HepG2 (cell line): ENCODE results near the gene PCA3. TPM values are rescaled to one million over a fixed set of nuclear protein-coding genes. Genes with fewer than 3 reads are reported as not detected.

ENCODE experiments used
- ATAC-seq: fragments of 200-7000 bp; cut with Tn5 transposase; 3 replicates; pipeline ENCODE4 v1.9.1; 2020; ENCODE audit warnings: mild to moderate bottlenecking, moderate library complexity
- BruUV-seq: library from RNA; stranded (reverse); fragments of 400-500 nt; replicated peaks from 2 replicates; lab custom pipeline; 2021; lab: Mats Ljungman, UMichigan
- CTCF ChIA-PET: fragments of 300-600 bp; formaldehyde crosslinking; extraction: SDS; loops from one replicate; lab custom pipeline; 2021; ENCODE audit warnings: low total read pairs, inconsistent platforms, low intra/inter-chr PET ratio; lab: Yijun Ruan, JAX
- POLR2A ChIA-PET: fragments of 350-600 bp; sonication (Branson Sonifier 250); formaldehyde crosslinking; loops from one replicate; lab custom pipeline; 2020; ENCODE audit warnings: antibody characterized with exemption, inconsistent platforms; lab: Yijun Ruan, JAX
- DNase-seq: peaks from one replicate; pipeline ENCODE4 v3.0.0-alpha.2; 2015; ENCODE audit warnings: low spot score
- FAIRE-seq: peaks from 3 replicates; lab custom pipeline; 2011; peaks lifted over from hg19 to GRCh38; lab: Jason Lieb, UNC
- H2AFZ ChIP-seq: one replicate; pipeline ENCODE4 v1.6.1; 2011; ENCODE audit warnings: low read length, inconsistent platforms
- H3K27ac ChIP-seq: fragments of 300-600 bp; 3 replicates; pipeline ENCODE4 v1.8.0; 2011; ENCODE audit warnings: mixed run types, mild to moderate bottlenecking, mixed read lengths, low read length, inconsistent platforms; ENCODE audit not compliant: insufficient read depth; ENCODE audit errors: extremely low read length
- H3K27me3 ChIP-seq, 2 experiments: fragments of 200-600 bp in 1 of 2; 2 replicates in 1 of 2; 3 replicates in 1 of 2; pipeline versions ENCODE4 v1.6.0 to v1.8.0; 2011; ENCODE audit warnings: low read length in 2 of 2, mild to moderate bottlenecking in 2 of 2, moderate library complexity in 2 of 2, inconsistent platforms in 1 of 2; ENCODE audit not compliant: insufficient read depth in 2 of 2, control insufficient read depth in 1 of 2
- H3K36me3 ChIP-seq, 2 experiments: fragments of 200-600 bp in 1 of 2; replicated peaks in 1 of 2; 2 replicates in 1 of 2; 3 replicates in 1 of 2; pipeline versions ENCODE4 v1.5.1 to v1.8.0; 2011; ENCODE audit warnings: low read length in 2 of 2, inconsistent platforms in 1 of 2; ENCODE audit not compliant: insufficient read depth in 2 of 2, control insufficient read depth in 1 of 2
- H3K4me1 ChIP-seq: 2 replicates; pipeline ENCODE4 v1.5.1; 2012; ENCODE audit warnings: low read length, inconsistent platforms; ENCODE audit not compliant: insufficient read depth
- H3K4me2 ChIP-seq: 2 replicates; pipeline ENCODE4 v1.6.0; 2011; ENCODE audit warnings: low read depth, low read length, inconsistent platforms
- H3K4me3 ChIP-seq, 3 experiments: fragments of 200-600 bp in 1 of 3; sonication (generic), shearing (Covaris generic) in 1 of 3; replicated peaks in 1 of 3; 2 replicates each; pipeline ENCODE4 v1.5.1; 2011 to 2016; ENCODE audit warnings: low read length in 3 of 3, inconsistent platforms in 2 of 3, low read depth in 2 of 3, mild to moderate bottlenecking in 2 of 3, control low read depth in 1 of 3, mixed read lengths in 1 of 3; ENCODE audit not compliant: insufficient read depth in 1 of 3
- H3K79me2 ChIP-seq: one replicate; pipeline ENCODE4 v1.6.1; 2011; ENCODE audit warnings: low read length, inconsistent platforms; ENCODE audit not compliant: insufficient read depth
- H3K9ac ChIP-seq: 2 replicates; pipeline ENCODE4 v1.6.0; 2011; ENCODE audit warnings: mild to moderate bottlenecking, low read depth, low read length, inconsistent platforms; ENCODE audit not compliant: insufficient read depth
- H3K9me3 ChIP-seq: 2 replicates; pipeline ENCODE4 v1.5.1; 2012; ENCODE audit warnings: mild to moderate bottlenecking, low read length
- H4K20me1 ChIP-seq: 2 replicates; pipeline ENCODE4 v1.6.0; 2011; ENCODE audit warnings: inconsistent platforms, mild to moderate bottlenecking, low read length, moderate library complexity; ENCODE audit not compliant: insufficient read depth
- BRCA1 ChIP-seq: sonication (generic); formaldehyde crosslinking; IDR thresholded peaks from 2 replicates; pipeline ENCODE4 v1.4.0; 2020; ENCODE audit warnings: missing genetic modification reagents
- FOXK2 ChIP-seq: fragments of 450-650 bp; IDR thresholded peaks from 2 replicates; pipeline ENCODE4 v1.6.1; 2016
- GPN1 ChIP-seq: sonication (generic); formaldehyde crosslinking; IDR thresholded peaks from 2 replicates; pipeline ENCODE4 v1.5.1; 2020; ENCODE audit warnings: missing genetic modification reagents, borderline replicate concordance
- HNRNPK ChIP-seq: fragments of 200-400 bp; formaldehyde crosslinking; IDR thresholded peaks from 2 replicates; pipeline ENCODE4 v1.6.1; 2018; ENCODE audit warnings: low read length, low read depth, moderate library complexity, mild to moderate bottlenecking; ENCODE audit not compliant: poor library complexity, severe bottlenecking
- ISL2 ChIP-seq: sonication (generic); formaldehyde crosslinking; IDR thresholded peaks from 2 replicates; pipeline ENCODE4 v1.5.0; 2020; ENCODE audit warnings: missing genetic modification reagents
- NR3C1 ChIP-seq: sonication (generic); formaldehyde crosslinking; IDR thresholded peaks from 2 replicates; pipeline ENCODE4 v1.4.0; 2020; ENCODE audit warnings: missing genetic modification reagents
- YEATS4 ChIP-seq: sonication (generic); formaldehyde crosslinking; IDR thresholded peaks from 2 replicates; pipeline ENCODE4 v1.4.0; 2020; ENCODE audit warnings: missing genetic modification reagents, borderline replicate concordance
- ZNF713 ChIP-seq: sonication (generic); formaldehyde crosslinking; IDR thresholded peaks from 2 replicates; pipeline ENCODE4 v1.4.0; 2020; ENCODE audit warnings: mild to moderate bottlenecking, missing genetic modification reagents
- ZNF724P ChIP-seq: sonication (generic); formaldehyde crosslinking; IDR thresholded peaks from 2 replicates; pipeline ENCODE4 v1.8.0; 2022; ENCODE audit warnings: missing genetic modification reagents, borderline replicate concordance
- ZSCAN21 ChIP-seq: sonication (generic); formaldehyde crosslinking; IDR thresholded peaks from 2 replicates; pipeline ENCODE4 v1.8.0; 2022; ENCODE audit warnings: mild to moderate bottlenecking, missing genetic modification reagents, moderate library complexity, borderline replicate concordance
- WGBS: methylation state at CpG from one replicate; pipeline ENCODE4 v1.1.6; 2017; ENCODE audit warnings: low lambda C conversion rate; 5-methylcytosine and 5-hydroxymethylcytosine counted together
- in situ Hi-C: cut with HindIII; loops from 2 replicates; pipeline ENCODE4 v1.10.0; 2017; ENCODE audit warnings: low pct_unique_long_range_greater_than_20kb; ENCODE audit not compliant: extremely low pct_ligation_motif_present
- intact Hi-C: fragments of 100-400 bp; cut with micrococcal nuclease; formaldehyde crosslinking; loops from one replicate; pipeline ENCODE4 v1.10.0; 2022; ENCODE audit not compliant: unreplicated experiment
- polyA plus RNA-seq, 8 experiments: library from polyadenylated mRNA; depleted of rRNA in 3 of 8; stranded (reverse) in 7 of 8; unstranded in 1 of 8; fragments of >200 nt; fragmentation: Illumina TruSeq in 4 of 8; extraction: Trizol in 4 of 8; gene quantifications; 2 replicates each; pipeline versions ENCODE4 v1.2.1 to v1.2.3, GENCODE V29; 2011 to 2016; ENCODE audit warnings: low read depth in 4 of 8, missing spikeins in 1 of 8, mixed read lengths in 1 of 8; ENCODE audit not compliant: insufficient read depth in 1 of 8
- total RNA-seq, 5 experiments: library from RNA; depleted of rRNA; stranded (reverse); fragments of >200 nt; fragmentation: Illumina TruSeq; extraction: Trizol; gene quantifications; 2 replicates each; pipeline ENCODE4 v1.2.3, GENCODE V29; 2016; ENCODE audit warnings: low read depth in 1 of 5
- TF ChIP-seq, protein P1 (sequence below): sonication (generic); formaldehyde crosslinking; IDR thresholded peaks from 2 replicates; pipeline ENCODE4 v1.4.0; 2020; ENCODE audit warnings: low read depth, mild to moderate bottlenecking, missing genetic modification reagents
- TF ChIP-seq, protein P2 (sequence below): sonication (generic); formaldehyde crosslinking; IDR thresholded peaks from 2 replicates; pipeline ENCODE4 v1.5.1; 2020; ENCODE audit warnings: mild to moderate bottlenecking, missing genetic modification reagents, borderline replicate concordance

The PCA3 gene
- total and polyA plus RNA-seq, 2 of the 13 experiments (the other 11 are each of a cell fraction or from before 2014, with no cell fraction given) = not detected

DNA sequence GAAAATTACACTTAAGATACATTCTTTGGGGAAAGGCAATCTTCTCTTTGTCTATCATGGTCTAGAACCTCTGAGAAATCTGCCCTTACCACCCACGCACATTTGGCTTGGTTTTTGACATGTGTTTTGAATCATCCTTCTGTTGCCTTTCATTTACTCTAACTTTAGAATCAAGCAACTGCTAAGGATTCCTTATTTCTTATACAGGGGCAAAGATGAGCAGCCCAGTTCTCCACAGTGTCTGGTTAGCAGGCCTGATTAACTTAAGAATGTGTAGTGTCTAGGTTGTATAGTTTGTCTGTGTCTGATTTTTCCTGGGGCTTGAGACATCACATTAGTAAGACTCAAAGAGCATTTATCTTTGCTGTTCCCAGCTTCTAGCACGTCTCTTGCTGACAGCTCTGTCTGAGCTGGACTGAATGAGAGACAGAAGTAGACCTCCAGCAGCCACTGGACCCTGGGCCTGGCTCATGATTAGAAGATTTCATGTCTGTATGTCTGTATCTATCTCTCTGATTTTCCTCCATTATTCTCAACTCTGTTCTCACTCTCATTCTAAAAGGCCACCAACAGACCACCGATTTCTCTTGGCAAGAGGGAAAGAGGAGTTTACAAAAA, 31.8 kb upstream of the PCA3 start:
- POLR2A ChIA-PET = no interaction called here
- H3K27ac ChIP-seq = no peak overlapping the region
- TF ChIP-seq ZSCAN21 (CRISPR knock-in tag) (no peak), ZNF724P (CRISPR knock-in tag) (no peak), FOXK2 (no peak), ISL2 (CRISPR knock-in tag) (no peak), YEATS4 (CRISPR knock-in tag) (no peak), GPN1 (CRISPR knock-in tag) (no peak), HNRNPK (no peak), ZNF713 (no peak), BRCA1 (CRISPR knock-in tag) (no peak), NR3C1 (no peak)
- TF ChIP-seq, protein P1, sequence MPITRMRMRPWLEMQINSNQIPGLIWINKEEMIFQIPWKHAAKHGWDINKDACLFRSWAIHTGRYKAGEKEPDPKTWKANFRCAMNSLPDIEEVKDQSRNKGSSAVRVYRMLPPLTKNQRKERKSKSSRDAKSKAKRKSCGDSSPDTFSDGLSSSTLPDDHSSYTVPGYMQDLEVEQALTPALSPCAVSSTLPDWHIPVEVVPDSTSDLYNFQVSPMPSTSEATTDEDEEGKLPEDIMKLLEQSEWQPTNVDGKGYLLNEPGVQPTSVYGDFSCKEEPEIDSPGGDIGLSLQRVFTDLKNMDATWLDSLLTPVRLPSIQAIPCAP (CRISPR knock-in tag) = no peak
- TF ChIP-seq, protein P2, sequence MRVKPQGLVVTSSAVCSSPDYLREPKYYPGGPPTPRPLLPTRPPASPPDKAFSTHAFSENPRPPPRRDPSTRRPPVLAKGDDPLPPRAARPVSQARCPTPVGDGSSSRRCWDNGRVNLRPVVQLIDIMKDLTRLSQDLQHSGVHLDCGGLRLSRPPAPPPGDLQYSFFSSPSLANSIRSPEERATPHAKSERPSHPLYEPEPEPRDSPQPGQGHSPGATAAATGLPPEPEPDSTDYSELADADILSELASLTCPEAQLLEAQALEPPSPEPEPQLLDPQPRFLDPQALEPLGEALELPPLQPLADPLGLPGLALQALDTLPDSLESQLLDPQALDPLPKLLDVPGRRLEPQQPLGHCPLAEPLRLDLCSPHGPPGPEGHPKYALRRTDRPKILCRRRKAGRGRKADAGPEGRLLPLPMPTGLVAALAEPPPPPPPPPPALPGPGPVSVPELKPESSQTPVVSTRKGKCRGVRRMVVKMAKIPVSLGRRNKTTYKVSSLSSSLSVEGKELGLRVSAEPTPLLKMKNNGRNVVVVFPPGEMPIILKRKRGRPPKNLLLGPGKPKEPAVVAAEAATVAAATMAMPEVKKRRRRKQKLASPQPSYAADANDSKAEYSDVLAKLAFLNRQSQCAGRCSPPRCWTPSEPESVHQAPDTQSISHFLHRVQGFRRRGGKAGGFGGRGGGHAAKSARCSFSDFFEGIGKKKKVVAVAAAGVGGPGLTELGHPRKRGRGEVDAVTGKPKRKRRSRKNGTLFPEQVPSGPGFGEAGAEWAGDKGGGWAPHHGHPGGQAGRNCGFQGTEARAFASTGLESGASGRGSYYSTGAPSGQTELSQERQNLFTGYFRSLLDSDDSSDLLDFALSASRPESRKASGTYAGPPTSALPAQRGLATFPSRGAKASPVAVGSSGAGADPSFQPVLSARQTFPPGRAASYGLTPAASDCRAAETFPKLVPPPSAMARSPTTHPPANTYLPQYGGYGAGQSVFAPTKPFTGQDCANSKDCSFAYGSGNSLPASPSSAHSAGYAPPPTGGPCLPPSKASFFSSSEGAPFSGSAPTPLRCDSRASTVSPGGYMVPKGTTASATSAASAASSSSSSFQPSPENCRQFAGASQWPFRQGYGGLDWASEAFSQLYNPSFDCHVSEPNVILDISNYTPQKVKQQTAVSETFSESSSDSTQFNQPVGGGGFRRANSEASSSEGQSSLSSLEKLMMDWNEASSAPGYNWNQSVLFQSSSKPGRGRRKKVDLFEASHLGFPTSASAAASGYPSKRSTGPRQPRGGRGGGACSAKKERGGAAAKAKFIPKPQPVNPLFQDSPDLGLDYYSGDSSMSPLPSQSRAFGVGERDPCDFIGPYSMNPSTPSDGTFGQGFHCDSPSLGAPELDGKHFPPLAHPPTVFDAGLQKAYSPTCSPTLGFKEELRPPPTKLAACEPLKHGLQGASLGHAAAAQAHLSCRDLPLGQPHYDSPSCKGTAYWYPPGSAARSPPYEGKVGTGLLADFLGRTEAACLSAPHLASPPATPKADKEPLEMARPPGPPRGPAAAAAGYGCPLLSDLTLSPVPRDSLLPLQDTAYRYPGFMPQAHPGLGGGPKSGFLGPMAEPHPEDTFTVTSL = no peak
- no peaks in the 10 kb centered on the region for H3K79me2 ChIP-seq
- 23% methylated on average over 3 of the region's 3 CpGs for WGBS
- no peak overlapping the region for H3K9ac ChIP-seq
- no TSS peak for BruUV-seq
- no peak overlapping the region for H3K4me2 ChIP-seq
- in situ Hi-C loops = no loop called here
- H3K36me3 ChIP-seq = no peaks in the 10 kb centered on the region
- H4K20me1 ChIP-seq = no peaks in the 10 kb centered on the region
- FAIRE-seq (no peak), DNase-seq (no peak), ATAC-seq (no peak)
- no peak overlapping the region for H2AFZ ChIP-seq
- H3K9me3 ChIP-seq = no peaks in the 10 kb centered on the region
- no peak overlapping the region for H3K4me3 ChIP-seq
- CTCF ChIA-PET = no interaction called here
- no peaks in the 10 kb centered on the region for H3K4me1 ChIP-seq
- H3K27me3 ChIP-seq = peaks cover 0 to 4% of the 10 kb centered on the region in 2 experiments; a peak in 2 of 5 replicates
- intact Hi-C loops = no loop called here
